MM.1S (cell line): ENCODE data around the gene PDGFA.

Experiments
- EZH2 ChIP-seq: fragments of 300-600 bp; sonication (generic); optimal IDR thresholded peaks from 2 replicates; pipeline ENCODE3; 2017; ENCODE audit warnings: low read depth, mild to moderate bottlenecking, antibody characterized with exemption, low read length, mixed read lengths
- EZH2phosphoT487 ChIP-seq: fragments of 300-600 bp; sonication (generic); IDR thresholded peaks from 2 replicates; pipeline ENCODE4 v1.6.1; 2018; ENCODE audit warnings: antibody characterized with exemption, low read length
- TF ChIP-seq, protein P1 (sequence below): fragments of 300-600 bp; sonication (generic); IDR thresholded peaks from 2 replicates; pipeline ENCODE4 v1.5.1; 2016; ENCODE audit warnings: antibody characterized with exemption, low read length, mixed read lengths

DNA sequence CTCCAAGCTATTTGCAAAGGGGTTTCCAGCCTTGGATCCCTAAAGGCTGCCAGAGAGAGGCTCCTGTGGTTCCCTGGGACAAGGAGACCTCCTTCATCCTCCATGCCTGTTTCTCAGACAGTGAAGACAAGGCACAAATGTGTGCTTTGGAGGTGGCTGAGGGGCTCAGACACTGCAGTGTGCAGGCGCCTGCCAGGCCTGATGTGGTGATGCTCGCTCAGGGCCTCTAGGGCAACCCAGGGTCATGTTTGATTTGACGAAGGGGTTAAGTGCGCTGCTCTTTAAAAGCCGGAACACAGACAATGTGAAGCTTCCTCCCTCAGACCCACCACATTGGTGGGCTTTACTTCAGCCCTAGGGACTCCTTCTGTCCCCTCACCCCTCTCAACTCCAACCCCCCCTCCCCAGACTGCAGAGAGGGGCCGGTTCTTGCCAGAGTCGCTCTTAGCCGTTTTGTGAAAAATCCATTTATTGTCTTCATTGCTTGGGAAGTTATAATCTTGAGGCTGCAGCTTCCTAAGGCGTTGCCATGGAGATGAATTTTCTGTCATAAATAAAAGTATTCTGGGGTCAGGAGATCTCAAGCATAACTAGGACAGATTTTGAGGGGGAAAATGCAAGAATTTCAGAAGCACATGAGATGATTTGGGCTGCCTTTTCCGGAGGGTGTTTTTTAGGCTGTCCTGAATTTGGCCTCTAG, 35.8 kb downstream of the PDGFA start:
- TF ChIP-seq, protein P1, sequence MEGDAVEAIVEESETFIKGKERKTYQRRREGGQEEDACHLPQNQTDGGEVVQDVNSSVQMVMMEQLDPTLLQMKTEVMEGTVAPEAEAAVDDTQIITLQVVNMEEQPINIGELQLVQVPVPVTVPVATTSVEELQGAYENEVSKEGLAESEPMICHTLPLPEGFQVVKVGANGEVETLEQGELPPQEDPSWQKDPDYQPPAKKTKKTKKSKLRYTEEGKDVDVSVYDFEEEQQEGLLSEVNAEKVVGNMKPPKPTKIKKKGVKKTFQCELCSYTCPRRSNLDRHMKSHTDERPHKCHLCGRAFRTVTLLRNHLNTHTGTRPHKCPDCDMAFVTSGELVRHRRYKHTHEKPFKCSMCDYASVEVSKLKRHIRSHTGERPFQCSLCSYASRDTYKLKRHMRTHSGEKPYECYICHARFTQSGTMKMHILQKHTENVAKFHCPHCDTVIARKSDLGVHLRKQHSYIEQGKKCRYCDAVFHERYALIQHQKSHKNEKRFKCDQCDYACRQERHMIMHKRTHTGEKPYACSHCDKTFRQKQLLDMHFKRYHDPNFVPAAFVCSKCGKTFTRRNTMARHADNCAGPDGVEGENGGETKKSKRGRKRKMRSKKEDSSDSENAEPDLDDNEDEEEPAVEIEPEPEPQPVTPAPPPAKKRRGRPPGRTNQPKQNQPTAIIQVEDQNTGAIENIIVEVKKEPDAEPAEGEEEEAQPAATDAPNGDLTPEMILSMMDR, result no peak
- TF ChIP-seq EZH2phosphoT487, result no peak
- TF ChIP-seq EZH2, result no peak
